GM12873 (cell line): Measurements from ENCODE around the gene UNC5B.

Experiments
- TF ChIP-seq, protein P1 (sequence below): IDR thresholded peaks from 2 replicates; pipeline ENCODE4 v1.5.1; 2012; ENCODE audit warnings: low read depth, mild to moderate bottlenecking, moderate library complexity, low read length, control low read depth; ENCODE audit not compliant: insufficient read depth; ENCODE audit errors: missing control alignments

The UNC5B gene

DNA sequence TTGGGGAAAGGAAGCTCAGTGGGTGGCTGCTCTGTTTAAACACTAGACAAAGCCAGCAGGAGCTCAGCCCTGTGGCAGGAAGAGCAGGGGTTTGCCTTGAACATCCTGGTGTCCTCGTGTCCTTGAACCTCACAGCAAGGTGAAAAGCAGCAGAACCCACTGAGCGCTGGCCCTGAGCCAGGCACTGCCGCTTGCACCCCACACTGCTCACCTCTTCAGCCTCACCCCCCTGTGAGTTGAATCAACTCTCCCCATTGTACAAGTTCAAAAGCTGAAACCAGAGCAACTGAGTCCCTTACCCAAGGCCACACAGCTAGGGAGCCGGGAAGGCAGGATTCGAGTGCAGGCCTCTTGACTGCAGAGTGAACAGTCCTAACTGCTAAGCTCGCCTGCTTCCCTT, 138.7 kb downstream of the UNC5B start:
- TF ChIP-seq, protein P1, sequence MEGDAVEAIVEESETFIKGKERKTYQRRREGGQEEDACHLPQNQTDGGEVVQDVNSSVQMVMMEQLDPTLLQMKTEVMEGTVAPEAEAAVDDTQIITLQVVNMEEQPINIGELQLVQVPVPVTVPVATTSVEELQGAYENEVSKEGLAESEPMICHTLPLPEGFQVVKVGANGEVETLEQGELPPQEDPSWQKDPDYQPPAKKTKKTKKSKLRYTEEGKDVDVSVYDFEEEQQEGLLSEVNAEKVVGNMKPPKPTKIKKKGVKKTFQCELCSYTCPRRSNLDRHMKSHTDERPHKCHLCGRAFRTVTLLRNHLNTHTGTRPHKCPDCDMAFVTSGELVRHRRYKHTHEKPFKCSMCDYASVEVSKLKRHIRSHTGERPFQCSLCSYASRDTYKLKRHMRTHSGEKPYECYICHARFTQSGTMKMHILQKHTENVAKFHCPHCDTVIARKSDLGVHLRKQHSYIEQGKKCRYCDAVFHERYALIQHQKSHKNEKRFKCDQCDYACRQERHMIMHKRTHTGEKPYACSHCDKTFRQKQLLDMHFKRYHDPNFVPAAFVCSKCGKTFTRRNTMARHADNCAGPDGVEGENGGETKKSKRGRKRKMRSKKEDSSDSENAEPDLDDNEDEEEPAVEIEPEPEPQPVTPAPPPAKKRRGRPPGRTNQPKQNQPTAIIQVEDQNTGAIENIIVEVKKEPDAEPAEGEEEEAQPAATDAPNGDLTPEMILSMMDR = no peak

DNA sequence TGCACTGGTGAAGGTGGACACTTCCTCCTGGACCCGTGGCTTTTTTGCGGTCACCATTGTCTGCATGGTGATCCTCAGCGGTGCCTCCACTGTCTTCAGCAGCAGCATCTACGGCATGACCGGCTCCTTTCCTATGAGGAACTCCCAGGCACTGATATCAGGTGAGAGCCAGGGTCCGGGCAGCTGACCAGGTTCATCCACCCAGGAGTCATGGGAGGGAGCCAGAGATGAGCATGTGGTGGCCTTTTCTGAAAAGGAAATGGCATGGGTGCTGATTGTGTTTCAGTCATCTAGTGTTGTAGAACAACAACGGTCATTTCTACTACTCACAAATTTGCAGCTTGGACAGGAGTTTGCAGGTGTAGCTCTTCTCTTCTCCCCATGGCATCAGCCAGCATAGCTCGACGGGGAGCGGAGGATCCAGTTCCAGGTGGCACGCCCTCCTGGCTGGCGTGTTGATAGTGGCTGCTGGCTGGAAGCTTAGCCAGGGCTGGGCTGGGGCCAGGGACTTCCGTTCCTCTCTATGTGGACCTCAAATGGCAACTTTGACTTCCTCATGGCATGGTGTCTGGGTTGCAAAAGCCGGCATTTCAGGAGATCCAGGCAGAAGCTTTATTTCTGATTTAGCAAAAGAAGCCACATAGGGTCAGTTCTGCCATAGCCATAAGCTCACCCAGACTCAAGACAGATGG, 139.4 kb downstream of the UNC5B start:
- TF ChIP-seq, protein P1 = no peak
